HFFc6 (cell line): ENCODE measurements around the gene CCDC92. TPM values are rescaled to one million over a fixed set of nuclear protein-coding genes. Genes with fewer than 3 reads are reported as not detected.

Experiments used
- DNase-seq: peaks from one replicate; pipeline ENCODE4 v3.0.0-alpha.2; 2018
- H3K27ac Mint-ChIP-seq: 2 replicates; pipeline ENCODE4 v1.8.0; 2020; ENCODE audit warnings: mild to moderate bottlenecking, mixed read lengths
- H3K27me3 Mint-ChIP-seq: 2 replicates; pipeline ENCODE4 v1.8.0; 2021; ENCODE audit warnings: mild to moderate bottlenecking, moderate library complexity, mixed read lengths; ENCODE audit not compliant: insufficient read depth
- H3K36me3 Mint-ChIP-seq: 2 replicates; pipeline ENCODE4 v1.8.0; 2021; ENCODE audit warnings: low read depth, mixed read lengths
- H3K4me1 Mint-ChIP-seq: 2 replicates; pipeline ENCODE4 v1.8.0; 2020; ENCODE audit warnings: low read depth, mixed read lengths
- H3K4me3 Mint-ChIP-seq: 2 replicates; pipeline ENCODE4 v1.8.0; 2020; ENCODE audit warnings: mild to moderate bottlenecking, moderate library complexity, mixed read lengths
- H3K9me3 Mint-ChIP-seq: 2 replicates; pipeline ENCODE4 v1.8.0; 2020; ENCODE audit warnings: mild to moderate bottlenecking, mixed read lengths
- total RNA-seq, 6 experiments: library from RNA; stranded (reverse); fragmentation: NEBNext Ultra II Directional; extraction: Animal tissue kit (Norgen Biotek cat#: 25700); gene quantifications; 2 replicates in 1 of 6; 3 replicates in 5 of 6; pipeline ENCODE4 v1.2.3, GENCODE V29; 2021
- TF ChIP-seq, protein P1 (sequence below): fragments of 200-600 bp; sonication (generic); IDR thresholded peaks from 2 replicates; pipeline ENCODE4 v1.5.0; 2021; ENCODE audit warnings: antibody characterized with exemption, mild to moderate bottlenecking

CCDC92 gene
- total RNA-seq, 6 experiments from 2014 or later, result 48.3 to 55.1 (median 51.6) TPM

DNA sequence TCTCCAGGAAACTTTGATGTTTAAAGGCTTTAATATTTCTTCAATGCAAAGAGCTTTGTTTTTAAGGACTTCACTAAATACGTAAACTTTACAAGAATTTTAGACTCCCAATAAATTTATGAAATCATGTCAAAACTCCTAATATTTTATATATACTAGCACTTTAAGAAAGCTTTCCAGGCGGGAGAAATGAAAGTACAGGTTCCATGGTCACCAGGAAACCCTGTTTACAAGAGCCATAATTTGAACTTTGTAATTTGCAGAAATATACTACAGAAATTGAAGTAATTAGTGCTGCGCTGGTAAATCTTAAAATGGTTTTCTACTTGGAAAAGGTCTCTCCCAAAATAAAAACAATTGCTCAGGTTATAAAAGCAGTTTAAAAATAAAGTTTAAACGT lies 8.8 kb downstream of the CCDC92 start:
- H3K27me3 Mint-ChIP-seq, result no peaks in the 10 kb centered on the region
- peaks cover 7% of the 10 kb centered on the region; the same call in 1 of the 2 replicates for H3K36me3 Mint-ChIP-seq
- no peak overlapping the region for H3K4me3 Mint-ChIP-seq
- H3K9me3 Mint-ChIP-seq, result no peaks in the 10 kb centered on the region
- TF ChIP-seq, protein P1, sequence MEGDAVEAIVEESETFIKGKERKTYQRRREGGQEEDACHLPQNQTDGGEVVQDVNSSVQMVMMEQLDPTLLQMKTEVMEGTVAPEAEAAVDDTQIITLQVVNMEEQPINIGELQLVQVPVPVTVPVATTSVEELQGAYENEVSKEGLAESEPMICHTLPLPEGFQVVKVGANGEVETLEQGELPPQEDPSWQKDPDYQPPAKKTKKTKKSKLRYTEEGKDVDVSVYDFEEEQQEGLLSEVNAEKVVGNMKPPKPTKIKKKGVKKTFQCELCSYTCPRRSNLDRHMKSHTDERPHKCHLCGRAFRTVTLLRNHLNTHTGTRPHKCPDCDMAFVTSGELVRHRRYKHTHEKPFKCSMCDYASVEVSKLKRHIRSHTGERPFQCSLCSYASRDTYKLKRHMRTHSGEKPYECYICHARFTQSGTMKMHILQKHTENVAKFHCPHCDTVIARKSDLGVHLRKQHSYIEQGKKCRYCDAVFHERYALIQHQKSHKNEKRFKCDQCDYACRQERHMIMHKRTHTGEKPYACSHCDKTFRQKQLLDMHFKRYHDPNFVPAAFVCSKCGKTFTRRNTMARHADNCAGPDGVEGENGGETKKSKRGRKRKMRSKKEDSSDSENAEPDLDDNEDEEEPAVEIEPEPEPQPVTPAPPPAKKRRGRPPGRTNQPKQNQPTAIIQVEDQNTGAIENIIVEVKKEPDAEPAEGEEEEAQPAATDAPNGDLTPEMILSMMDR, result no peak
- H3K27ac Mint-ChIP-seq, result no peak overlapping the region
- peaks cover 47% of the 10 kb centered on the region for H3K4me1 Mint-ChIP-seq
- DNase-seq, result no peak

DNA sequence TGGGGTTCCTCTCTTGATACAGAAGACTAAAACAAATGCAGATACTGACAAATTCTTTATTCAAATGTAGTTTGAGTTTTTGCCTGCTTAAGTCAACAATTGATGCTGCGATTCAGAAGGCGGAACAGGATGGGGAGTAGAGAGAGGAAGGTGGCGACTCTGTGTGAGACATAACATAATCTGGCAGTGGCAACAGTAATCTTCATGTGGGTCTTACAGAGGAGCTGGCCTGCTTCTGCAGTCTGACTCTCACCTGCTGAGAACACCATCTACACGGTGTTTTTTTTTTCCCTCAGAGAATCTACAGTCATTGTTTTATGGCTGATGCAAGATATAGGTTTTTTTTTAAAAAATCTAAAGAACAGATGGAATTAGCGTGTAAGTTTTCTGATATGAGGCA lies 10.1 kb downstream of the CCDC92 start:
- no peak overlapping the region for H3K27ac Mint-ChIP-seq
- TF ChIP-seq, protein P1, result no peak
- no peaks in the 10 kb centered on the region for H3K9me3 Mint-ChIP-seq
- peaks cover 4% of the 10 kb centered on the region; the same call in 1 of the 2 replicates for H3K36me3 Mint-ChIP-seq
- H3K27me3 Mint-ChIP-seq, result no peaks in the 10 kb centered on the region
- H3K4me1 Mint-ChIP-seq, result peaks cover 34% of the 10 kb centered on the region
- DNase-seq, result no peak
- H3K4me3 Mint-ChIP-seq, result no peak overlapping the region

GRCh38 chr12:123961585-123962345 lies 10.9 kb downstream of the CCDC92 start:
- no peak overlapping the region for H3K4me3 Mint-ChIP-seq
- TF ChIP-seq, protein P1, result no peak
- H3K27me3 Mint-ChIP-seq, result no peaks in the 10 kb centered on the region; the same call in 1 of the 2 replicates
- peaks cover 27% of the 10 kb centered on the region for H3K4me1 Mint-ChIP-seq
- no peak overlapping the region for H3K27ac Mint-ChIP-seq
- no peaks in the 10 kb centered on the region for H3K9me3 Mint-ChIP-seq
- no peak for DNase-seq
- 0 out of 2 replicates have a peak, but pooled peaks cover 2% of the 10 kb centered on the region for H3K36me3 Mint-ChIP-seq

DNA sequence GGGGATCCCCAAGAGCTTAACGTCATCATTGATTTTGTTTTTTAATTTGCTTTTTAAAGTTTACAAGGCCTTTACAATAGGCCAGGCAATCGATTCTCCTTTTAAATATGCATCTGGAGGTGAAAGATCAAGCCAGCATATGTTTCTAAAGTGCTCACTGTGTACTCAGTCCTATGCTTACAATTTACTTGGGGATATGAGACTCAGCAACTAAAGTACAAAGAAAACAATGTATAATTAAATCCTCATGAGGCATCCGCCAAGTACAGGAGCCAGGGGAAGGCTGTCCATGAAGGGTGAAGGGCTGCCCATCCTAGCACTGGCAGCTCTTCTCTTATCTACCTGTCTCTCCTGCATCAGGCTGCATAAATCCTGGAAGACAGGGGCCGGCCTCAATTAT lies 11.8 kb downstream of the CCDC92 start:
- Mint-ChIP-seq H3K27ac (no peak overlapping the region), H3K9me3 (no peaks in the 10 kb centered on the region), H3K4me3 (no peak overlapping the region), H3K4me1 (peaks cover 18% of the 10 kb centered on the region), H3K27me3 (no peaks in the 10 kb centered on the region; the same call in 1 of the 2 replicates), H3K36me3 (0 out of 2 replicates have a peak, but pooled peaks cover 8% of the 10 kb centered on the region)
- DNase-seq, result no peak
- TF ChIP-seq, protein P1, result no peak

GRCh38 chr12:123960029-123960735 lies 12.4 kb downstream of the CCDC92 start:
- Mint-ChIP-seq H3K27me3 (no peaks in the 10 kb centered on the region; the same call in 1 of the 2 replicates), H3K4me1 (peaks cover 13% of the 10 kb centered on the region), H3K36me3 (0 out of 2 replicates have a peak, but pooled peaks cover 8% of the 10 kb centered on the region), H3K4me3 (no peak overlapping the region), H3K9me3 (no peaks in the 10 kb centered on the region), H3K27ac (no peak overlapping the region)
- TF ChIP-seq, protein P1, result no peak
- DNase-seq, result no peak
